ENCODE measurements around the gene NEUROD2. TPM values are rescaled to one million over a fixed set of nuclear protein-coding genes. Genes with fewer than 3 reads are reported as not detected.

Gene NEUROD2
- total RNA-seq (2014; rRNA removed; shearing (Covaris generic)): not detected in 2 replicates
- polyA plus RNA-seq (2014; cell fraction: nucleus; rRNA removed): not detected in 2 replicates

DNA sequence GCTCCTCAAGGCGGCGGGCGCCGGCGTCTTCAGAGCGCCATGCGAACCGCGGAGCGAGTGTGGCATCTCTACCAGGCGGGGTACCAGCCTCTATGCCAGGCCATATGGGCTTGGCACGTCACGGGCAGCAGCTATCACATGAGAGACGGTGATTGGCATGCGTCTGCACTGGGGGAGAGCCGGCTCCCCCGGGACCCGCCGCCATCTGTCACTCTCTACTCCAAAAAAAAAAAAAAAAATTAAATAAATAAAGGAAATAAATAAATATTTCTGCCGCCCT is at the start of gene NEUROD2:
Gene NEUROD2, minus strand, starts transcription at position 70 of the 280 bp plus-strand sequence. CDS start 1,321 bp downstream, outside the sequence.
- DNase-seq (ENCODE audit: extremely low read depth, low read depth): no peak

DNA sequence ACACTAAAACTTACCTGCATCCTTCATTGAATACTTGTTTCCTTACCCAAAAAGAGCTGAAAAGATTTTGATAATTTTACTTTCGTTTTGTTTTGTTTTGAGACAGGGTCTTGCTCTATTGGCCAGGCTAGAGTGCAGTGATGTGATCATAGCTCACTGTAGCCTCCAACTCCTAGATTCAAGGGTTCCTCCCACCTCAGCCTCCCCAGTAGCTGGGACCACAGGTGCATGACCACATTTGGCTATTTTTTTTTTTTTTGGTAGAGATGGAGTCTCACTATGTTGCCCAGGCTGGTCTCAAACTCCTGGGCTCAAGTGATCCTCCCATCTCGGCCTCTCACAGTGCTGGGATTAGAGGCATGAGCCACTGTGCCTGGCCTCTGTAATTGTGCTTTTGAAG is 47.4 kb upstream of the NEUROD2 start:
- no peak for DNase-seq (ENCODE audit: extremely low read depth, low read depth)

GRCh38 chr17:39653662-39654331 is 46.1 kb upstream of the NEUROD2 start:
- peak; percentile 46 for DNase-seq (ENCODE audit: extremely low read depth, low read depth)

- DNase-seq (ENCODE audit: extremely low read depth, low read depth): no peak
Observed at GRCh38 chr17:39653316-39653661, 45.6 kb upstream of the NEUROD2 start.

GRCh38 chr17:39652587-39653315 is 45.0 kb upstream of the NEUROD2 start:
- no peak for DNase-seq (ENCODE audit: extremely low read depth, low read depth)

GRCh38 chr17:39651923-39652586 is 44.3 kb upstream of the NEUROD2 start:
- DNase-seq (ENCODE audit: extremely low read depth, low read depth): no peak

DNA sequence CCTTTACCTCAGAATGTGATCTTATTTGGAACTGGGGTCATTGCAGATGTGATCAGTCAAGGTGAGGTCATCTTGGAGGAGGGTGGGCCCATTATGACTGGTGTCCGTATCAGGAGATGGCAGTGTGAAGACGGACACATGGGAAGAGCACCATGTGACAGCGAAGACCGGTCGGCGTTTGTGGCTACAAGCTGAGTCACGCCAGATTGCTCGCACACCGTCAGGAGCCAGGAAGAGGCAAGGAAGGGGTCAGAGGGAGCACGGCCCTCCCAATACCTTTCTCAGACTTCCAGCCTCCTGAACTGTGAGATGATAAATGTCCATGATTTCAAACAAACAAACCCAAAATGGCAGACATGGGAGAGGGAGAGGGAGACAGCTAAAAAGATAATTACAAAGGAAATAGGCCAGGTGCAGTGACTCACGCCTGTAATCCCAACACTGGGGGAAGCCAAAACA is 42.4 kb upstream of the NEUROD2 start:
- DNase-seq (ENCODE audit: extremely low read depth, low read depth): no peak

GRCh38 chr17:39648616-39649366 is 41.1 kb upstream of the NEUROD2 start:
- no peak for DNase-seq (ENCODE audit: extremely low read depth, low read depth)

- DNase-seq (ENCODE audit: extremely low read depth, low read depth): no peak
Observed at GRCh38 chr17:39647256-39647655, 39.5 kb upstream of the NEUROD2 start.

GRCh38 chr17:39643271-39643670 is 35.6 kb upstream of the NEUROD2 start:
- DNase-seq (ENCODE audit: extremely low read depth, low read depth): no peak

GRCh38 chr17:39642291-39643074 is 34.8 kb upstream of the NEUROD2 start:
- no peak for DNase-seq (ENCODE audit: extremely low read depth, low read depth)

GRCh38 chr17:39641883-39642282 is 34.2 kb upstream of the NEUROD2 start:
- DNase-seq (ENCODE audit: extremely low read depth, low read depth): no peak

- no peak for DNase-seq (ENCODE audit: extremely low read depth, low read depth)
Observed at GRCh38 chr17:39641097-39641496, 33.4 kb upstream of the NEUROD2 start.

DNA sequence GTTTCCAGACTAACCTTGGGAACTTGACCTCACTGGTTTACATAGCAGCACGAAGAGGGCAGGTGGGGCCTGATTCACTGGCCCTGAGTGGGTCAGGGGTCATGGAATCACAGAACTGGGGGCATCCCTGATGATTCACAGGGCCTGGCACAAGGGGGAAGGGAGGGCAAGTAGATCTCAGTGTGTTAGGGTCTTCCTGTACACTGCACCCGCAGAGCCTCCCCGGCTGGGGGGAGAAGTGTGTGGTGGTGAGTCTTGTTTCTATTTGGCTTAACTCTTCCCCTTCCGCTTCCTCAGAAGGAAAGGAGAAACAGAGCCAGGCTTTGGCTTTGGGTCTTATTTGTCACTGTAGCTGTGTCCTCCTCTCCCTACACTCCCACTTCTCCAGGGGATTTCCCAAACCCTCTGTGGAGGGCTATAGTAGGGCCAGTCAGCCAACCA is 32.9 kb upstream of the NEUROD2 start:
- no peak for DNase-seq (ENCODE audit: extremely low read depth, low read depth)

DNA sequence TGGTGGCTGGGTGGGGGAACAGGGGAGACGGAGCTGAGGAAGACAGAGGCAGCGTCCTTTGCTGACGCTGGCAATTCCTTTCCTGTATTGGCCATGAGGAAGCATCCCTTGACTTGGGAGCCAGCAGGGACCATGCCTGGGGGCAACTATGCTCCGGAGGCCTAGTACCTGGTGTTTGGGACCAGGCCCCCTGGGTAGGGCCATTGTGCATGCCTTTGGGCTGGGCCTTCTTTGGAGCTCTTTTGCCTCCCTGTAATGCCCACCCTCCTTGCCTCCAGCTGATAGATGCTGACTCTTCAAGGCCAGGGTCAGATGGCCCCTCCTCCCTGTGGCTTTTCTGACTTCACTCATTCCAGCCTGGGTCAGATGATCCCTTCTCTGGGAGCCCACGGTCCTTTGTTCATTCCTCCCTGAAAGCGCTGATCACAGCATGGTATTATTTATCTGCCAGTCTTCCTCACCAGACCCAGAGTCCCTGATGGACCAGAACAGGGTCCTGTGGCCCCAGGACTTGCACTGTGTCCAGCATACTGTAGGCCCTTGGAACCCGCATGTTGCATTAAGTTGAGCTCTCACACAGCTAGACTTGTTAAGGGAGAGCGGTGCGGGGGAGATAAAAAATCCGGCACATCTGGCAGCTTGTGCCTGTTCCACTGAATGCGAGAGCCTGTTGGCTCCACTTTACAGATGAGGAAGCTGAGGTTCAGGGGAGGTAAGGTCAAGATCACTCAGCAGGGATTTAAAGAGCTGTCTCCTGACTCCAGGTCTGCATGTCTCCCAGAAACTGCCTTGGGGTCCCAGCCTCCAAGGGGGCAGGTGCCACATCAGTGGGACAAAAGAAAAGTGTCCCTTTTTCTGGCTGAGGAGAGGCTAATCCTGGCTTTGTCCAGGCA is 32.1 kb upstream of the NEUROD2 start:
- DNase-seq (ENCODE audit: extremely low read depth, low read depth): no peak

DNA sequence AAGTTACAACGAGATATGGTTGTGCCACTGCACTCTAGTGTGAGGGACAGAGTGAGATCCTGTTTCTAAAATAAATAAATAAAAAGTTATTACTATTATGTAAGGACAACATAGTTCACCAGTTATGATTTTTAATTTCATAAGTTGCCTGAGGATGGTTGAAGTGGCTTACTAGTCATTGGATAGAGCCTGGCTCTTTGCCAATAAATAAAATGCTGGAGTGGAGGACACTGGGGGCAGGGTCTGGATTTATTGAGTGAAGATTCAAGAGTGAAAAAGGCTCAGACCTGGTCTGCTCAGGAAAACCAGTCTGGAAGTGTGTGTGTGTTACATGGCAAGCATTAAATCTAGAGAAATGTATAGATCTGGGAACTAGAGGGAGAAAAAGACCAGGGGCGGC is 31.3 kb upstream of the NEUROD2 start:
- DNase-seq (ENCODE audit: extremely low read depth, low read depth): no peak

GRCh38 chr17:39638317-39638716 is 30.6 kb upstream of the NEUROD2 start:
- DNase-seq (ENCODE audit: extremely low read depth, low read depth): no peak

DNA sequence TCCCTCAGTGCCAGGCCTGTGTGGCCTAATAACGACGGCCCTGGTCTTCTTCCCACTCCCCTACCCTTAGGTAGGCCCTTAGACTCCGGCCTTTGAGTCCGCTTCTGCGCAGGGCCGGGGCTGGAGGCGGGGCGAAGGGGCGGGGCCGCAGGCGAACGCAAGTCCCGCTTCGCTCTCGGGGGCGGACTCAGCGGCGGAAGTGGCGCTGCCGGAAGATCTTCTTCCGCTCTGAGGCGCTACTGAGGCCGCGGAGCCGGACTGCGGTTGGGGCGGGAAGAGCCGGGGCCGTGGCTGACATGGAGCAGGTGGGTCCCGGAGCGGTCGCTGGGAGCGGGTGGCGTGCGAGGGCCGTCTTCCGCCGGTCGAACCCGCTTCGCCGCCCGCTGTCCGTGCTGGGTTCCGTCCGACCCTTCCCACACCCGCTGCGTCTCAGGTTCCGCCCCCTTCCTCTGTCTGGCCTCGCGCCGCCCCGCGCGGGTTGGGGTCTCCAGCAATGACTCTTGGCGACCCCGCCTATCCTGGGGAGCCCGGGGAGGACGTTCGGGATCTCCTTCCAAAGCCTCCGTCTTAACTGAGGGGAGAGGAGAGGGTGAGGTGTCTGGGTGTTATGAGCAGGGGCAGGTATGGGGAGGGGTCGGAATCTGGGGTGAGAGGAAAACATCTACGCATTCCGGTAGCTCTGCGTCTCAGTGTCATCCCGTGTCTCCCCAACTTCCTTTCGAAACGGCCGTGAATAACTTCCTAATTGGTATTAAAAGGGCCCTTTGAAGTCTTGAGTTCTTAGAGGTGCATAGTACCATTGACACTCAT is 29.4 kb upstream of the NEUROD2 start, which contains the start of gene STARD3:
Gene STARD3, plus strand, starts transcription at position 218 of the 810 bp plus-strand sequence. CDS start 16,388 bp downstream, outside the sequence.
- DNase-seq (ENCODE audit: extremely low read depth, low read depth): peak; percentile 79

Measured in NCI-H460 (cell line).